ENCODE measurements around the gene OR13C5.
"Not testable (repeated sequence)": the region's sequence is repeated elsewhere in the genome, so short reads cannot be mapped to it uniquely, and the experiment has no call there.

OR13C5 gene, protein sequence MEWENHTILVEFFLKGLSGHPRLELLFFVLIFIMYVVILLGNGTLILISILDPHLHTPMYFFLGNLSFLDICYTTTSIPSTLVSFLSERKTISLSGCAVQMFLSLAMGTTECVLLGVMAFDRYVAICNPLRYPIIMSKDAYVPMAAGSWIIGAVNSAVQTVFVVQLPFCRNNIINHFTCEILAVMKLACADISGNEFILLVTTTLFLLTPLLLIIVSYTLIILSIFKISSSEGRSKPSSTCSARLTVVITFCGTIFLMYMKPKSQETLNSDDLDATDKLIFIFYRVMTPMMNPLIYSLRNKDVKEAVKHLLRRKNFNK

DNA sequence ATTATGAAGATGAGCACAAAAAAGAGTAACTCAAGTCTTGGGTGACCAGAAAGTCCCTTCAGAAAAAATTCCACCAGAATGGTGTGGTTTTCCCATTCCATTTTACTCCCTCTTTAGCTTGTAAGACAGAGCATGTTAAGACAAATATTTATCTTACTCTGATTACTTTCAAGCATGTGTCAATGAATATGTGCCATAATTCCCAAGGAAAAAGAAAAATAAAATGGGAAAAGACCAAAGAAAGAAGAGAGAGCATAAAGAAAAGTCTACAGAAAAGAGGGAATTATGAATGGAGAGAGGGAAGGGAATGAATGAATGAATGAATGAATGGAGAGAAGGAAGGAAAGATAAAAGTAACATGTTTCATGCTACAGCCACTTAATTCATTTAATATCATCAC is at the start of gene OR13C5:
TSS of gene OR13C5 (minus strand) at position 101 of the 400 bp plus-strand sequence. CDS start at position 101, 0 bp downstream.
- DNase-seq (ENCODE audit: low read depth, low spot score) = not testable (repeated sequence)

DNA sequence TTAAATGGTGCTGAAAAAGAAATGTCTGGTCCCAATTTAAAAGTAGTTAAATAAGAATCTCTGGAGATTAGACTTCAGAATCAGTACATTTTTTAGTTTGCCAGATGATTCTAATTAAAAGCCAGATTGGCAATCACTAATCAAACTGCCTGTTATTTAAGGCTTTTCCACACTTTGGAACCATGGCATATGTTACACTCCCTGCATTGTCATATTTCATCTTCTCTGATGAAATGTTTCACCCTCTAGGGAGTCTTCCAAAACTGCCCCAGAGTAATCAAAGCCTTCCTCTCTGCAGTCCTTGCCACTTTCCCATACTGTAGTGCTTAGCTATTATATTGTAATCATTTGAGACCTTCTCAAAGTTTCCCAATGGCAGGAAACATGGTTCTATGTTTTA is 36.2 kb upstream of the OR13C5 start:
- DNase-seq (ENCODE audit: low read depth, low spot score) = no peak

DNA sequence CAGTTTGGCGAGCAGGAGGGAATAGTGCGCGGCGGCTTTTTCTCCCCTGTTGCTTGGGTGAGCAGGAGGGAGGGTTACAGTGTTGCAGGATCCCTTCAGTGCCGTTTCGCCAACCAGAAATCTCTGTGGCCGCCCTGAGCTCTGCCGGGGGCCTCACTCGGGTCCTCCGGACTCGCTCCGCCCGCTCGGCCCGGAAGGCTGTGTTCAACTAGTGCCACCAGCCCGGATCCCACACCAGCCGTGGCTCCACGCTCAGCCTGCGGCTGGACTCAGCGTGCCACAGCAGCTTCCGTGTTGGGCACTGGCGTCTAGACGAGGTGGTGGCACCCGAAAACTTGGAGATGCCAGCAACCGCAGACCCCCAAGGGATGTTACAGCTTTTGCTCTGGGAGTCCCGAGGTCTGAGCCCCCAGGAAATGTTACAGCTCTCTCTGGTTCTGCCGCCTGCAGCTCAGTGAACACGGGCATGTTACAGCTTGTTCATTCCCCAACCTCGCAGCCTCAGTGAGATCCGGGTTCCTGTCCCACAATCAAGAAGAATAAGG is 34.8 kb upstream of the OR13C5 start:
- no peak for DNase-seq (ENCODE audit: low read depth, low spot score)

DNA sequence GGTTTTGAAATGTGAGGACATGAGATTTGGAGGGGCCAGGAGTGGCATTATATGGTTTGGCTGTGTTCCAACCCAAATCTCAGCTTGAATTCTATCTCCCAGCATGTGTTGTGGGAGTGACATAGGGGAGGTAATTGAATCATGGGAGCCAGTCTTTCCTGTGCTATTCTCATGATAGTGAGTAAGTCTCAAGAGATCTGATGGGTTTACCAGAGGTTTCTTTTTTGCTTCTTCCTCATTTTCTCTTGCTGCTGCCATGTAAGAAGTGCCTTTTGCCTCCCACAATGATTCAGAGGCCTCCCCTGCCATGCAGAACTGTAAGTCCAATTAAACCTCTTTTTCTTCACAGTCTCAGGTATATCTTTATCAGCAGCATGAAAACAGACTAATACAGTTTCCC is 26.8 kb upstream of the OR13C5 start:
- DNase-seq (ENCODE audit: low read depth, low spot score) = not testable (repeated sequence)

DNA sequence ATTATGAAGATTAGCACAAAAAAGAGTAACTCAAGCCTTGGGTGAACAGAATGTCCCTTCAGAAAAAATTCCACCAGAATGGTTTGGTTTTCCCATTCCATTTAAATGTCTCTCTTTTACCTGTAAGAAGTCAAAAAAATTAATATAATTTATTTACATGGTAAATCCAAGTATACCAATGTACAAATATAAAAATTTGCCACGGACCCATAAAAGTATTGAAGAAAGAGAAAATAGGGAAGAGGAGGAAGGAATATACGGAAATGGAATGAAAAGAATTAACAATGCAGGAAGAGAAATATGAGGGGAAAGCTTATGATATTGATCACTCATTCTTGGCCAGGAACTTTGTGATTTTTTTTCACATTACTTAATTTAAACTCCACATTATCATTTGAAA is 18.9 kb upstream of the OR13C5 start, which contains the start of gene OR13C9:
TSS of gene OR13C9 (minus strand) at position 101 of the 400 bp plus-strand sequence. CDS start at position 101, 0 bp downstream.
- DNase-seq (ENCODE audit: low read depth, low spot score) = no peak

DNA sequence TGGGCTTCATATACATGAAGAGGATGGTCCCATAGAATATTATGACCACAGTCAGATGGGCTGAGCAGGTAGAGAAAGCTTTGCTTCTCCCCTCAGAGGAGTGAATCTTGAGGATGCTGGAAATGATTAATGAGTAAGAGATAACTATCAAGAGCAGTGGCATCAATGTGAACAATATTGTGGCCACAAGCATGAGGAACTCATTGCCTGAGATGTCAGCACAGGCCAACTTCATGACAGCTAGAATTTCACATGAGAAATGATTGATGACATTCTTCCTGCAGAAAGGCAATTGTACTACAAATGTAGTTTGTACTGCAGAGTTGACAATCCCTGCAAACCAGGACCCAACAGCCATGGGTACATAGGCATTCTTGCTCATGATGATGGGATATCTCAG is 18.2 kb upstream of the OR13C5 start:
- no peak for DNase-seq (ENCODE audit: low read depth, low spot score)

DNA sequence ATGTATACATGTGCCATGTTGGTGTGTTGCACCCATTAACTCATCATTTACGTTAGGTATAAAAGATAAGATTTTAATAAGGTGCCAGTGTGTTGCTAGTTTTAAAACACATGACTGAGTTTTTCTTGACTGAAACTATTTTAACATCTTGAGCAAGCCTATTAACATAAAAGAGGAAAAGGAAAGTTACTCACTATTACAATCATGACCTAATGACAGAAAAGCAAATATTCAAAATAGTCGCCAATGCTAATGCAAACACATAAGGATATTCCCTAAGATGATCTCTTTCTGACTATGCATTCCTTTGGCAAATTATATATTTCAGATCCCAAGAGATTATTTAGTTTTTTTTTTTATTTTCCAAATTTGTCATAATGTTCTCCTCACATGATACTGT is 12.0 kb upstream of the OR13C5 start:
- DNase-seq (ENCODE audit: low read depth, low spot score) = no peak

DNA sequence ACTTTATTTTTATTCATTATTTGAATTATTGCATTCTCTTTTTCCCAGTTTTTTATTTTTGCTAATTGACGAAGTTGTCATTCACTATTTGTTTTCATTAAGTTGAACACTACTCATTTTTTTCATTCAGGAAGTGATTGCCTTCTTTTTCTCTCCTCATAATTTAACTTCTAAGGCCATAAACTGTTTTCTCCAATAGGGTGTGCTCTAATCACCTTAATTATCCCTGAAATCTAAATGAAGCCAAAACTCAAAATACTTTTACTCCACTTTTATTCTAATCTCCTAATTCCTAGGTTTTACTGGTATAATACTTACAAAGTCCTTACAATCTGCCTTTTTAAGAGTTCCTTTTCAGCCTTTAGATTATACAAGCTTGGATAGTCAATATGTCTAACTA is 9.1 kb upstream of the OR13C5 start:
- DNase-seq (ENCODE audit: low read depth, low spot score) = no peak

DNA sequence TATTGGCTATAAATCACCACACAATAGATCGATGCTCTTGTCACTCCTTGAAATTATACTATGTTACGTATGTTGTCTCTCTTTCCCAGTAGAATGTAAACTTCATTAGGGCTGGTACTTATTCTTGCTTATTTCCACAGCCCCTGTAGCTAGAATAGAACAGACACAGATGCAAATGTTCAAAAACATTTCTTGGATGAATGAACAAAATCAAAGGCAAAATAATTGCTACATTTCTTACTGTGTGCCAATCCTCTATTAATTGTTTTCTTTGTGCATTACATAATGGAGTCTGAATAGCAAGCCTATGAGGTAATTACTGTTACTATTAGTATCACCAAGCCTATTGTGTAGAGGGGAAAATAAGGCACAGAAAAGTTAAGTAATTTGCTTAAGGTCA is 6.9 kb upstream of the OR13C5 start:
- DNase-seq (ENCODE audit: low read depth, low spot score) = no peak

DNA sequence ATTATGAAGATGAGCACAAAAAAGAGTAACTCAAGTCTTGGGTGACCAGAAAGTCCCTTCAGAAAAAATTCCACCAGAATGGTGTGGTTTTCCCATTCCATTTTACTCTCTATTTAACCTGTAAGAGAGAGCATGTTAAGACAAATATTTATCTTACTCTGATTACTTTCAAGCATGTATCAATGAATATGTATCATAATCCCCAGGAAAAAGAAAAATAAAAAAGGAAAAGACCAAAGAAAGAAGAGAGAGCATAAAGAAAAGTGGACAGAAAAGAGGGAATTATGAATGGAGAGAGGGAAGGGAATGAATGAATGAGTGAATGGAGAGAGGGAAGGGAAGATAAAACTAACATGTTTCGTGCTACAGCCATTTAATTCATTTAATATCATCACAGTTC is 6.3 kb upstream of the OR13C5 start, which contains the start of gene OR13C2:
TSS of gene OR13C2 (minus strand) at position 101 of the 400 bp plus-strand sequence. CDS start at position 101, 0 bp downstream.
- DNase-seq (ENCODE audit: low read depth, low spot score) = not testable (repeated sequence)

DNA sequence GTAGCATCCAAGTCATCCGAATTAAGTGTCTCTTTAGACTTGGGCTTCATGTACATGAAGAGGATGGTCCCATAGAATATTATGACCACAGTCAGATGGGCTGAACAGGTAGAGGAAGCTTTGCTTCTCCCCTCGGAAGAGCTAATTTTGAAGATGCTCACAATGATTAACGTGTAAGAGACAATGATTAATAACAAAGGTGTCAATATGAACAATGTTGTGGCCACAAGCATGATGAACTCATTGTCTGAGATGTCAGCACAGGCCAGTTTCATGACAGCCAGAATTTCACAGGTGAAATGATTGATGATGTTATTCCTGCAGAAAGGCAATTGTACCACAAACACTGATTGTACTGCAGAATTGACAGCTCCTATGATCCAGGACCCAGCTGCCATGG is 5.6 kb upstream of the OR13C5 start:
- no peak for DNase-seq (ENCODE audit: low read depth, low spot score)

DNA sequence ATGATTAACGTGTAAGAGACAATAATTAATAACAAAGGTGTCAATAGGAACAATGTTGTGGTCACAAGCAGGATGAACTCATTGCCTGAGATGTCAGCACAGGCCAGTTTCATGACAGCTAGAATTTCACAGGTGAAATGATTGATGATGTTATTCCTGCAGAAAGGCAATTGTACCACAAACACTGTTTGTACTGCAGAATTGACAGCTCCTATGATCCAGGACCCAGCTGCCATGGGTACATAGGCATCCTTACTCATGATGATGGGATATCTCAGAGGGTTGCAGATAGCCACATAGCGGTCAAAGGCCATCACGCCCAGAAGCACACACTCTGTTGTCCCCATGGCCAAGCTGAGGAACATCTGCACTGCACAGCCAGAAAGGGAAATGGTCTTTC is 464 bp downstream of the OR13C5 start:
- DNase-seq (ENCODE audit: low read depth, low spot score) = not testable (repeated sequence)

DNA sequence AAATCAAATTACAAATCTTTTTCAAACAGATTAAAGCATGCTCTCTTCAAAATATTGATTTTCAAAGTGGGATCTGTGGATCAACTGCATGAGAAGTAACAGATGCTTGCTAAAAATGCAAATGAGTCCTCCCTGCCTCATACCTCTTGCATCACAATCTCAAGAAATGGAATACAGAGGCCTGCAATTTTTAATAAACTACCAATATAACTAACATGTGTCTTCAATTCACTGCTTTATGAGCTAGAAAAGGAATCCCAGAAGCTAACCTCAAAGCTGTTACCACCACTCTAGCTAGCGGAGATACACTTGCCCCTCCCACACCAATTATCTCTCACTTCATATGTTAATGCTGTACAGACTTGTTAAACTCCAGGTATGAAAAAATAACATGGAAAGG is 9.6 kb downstream of the OR13C5 start:
- no peak for DNase-seq (ENCODE audit: low read depth, low spot score)

DNA sequence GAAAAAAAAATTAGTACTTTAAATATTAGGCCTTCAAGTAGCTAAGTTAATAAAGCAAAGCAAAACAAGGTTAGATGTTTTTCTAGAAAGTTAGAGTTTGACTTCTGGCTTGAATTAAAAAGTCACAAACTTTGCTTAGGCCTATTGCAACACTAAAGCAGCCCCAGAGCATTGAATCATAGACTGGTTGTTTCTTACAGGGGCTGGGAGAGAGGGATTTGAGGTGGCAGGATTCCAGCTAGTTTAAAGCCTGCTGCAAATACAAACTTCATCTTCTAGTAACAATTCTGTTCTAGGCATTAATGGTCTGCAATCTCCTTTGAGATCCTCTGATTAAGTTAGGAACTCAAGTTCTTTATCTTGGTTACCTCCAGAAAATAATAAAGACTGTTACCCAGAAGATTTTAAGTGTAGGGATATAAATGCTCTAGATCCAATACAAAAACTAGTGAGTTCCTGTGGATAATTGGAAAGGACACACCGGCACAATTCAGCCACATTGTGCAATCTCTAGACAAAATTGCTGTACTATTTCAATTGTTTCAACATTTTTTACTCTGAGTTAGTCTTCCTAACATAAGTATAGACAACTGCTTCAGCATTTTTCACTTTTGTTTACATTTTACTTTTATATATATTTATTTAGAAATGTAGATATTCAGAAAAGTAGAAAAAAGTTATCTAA is 12.6 kb downstream of the OR13C5 start:
- DNase-seq (ENCODE audit: low read depth, low spot score) = no peak

DNA sequence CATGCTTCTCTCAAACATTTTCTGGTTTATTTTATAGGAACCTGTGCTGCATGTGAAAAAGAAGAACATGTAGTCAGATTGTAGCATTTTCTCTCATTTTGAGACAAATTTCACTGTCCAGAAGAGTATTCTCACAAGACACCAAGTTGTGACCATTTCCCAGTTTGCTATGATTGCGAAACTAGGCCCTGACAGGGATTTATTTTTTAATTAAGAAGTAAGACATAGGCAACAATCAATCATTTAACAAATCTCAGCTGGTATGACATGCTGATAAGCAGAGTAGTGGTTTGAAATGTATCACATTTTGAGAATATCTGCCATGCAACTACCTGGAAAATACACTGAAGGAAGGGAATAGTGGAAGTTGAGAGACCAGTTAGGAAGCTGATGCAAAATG is 18.7 kb downstream of the OR13C5 start:
- no peak for DNase-seq (ENCODE audit: low read depth, low spot score)

DNA sequence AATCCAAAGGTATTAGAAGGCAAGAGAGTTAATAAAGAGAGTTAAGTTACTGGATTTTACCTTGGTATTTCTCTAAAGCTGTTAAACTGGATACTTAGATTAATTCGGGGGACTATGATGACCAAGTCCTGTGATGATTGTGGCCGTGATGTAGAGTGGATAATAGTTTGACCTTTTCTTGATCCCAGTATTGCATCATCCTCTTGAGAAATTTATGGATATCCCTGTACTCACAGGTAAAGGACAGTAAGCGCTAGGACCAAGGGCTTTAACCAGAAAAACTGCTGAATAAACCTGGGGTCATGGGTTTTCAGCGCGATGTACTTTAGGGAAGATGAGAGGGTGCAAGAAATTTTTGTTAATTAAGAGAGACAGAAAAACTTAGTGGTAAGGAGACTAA is 21.9 kb downstream of the OR13C5 start:
- DNase-seq (ENCODE audit: low read depth, low spot score) = no peak

DNA sequence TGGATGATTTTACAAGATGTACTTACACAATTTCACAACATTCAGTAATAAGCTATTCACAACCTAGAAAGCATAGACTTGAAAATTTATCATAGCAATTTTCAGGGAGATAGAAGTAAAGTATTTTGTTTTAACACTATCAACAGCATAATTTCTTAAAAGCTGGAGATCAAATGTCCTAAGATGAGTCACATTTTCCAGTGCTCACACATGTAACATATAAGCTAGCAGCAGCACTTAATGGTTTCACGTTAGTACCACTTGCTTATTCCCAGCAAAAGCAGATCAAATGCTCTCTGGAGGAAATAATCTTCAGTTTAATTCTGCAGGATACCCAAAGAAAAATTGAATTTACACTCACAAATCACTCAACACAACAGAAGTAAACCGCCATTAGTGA is 23.8 kb downstream of the OR13C5 start:
- no peak for DNase-seq (ENCODE audit: low read depth, low spot score)

DNA sequence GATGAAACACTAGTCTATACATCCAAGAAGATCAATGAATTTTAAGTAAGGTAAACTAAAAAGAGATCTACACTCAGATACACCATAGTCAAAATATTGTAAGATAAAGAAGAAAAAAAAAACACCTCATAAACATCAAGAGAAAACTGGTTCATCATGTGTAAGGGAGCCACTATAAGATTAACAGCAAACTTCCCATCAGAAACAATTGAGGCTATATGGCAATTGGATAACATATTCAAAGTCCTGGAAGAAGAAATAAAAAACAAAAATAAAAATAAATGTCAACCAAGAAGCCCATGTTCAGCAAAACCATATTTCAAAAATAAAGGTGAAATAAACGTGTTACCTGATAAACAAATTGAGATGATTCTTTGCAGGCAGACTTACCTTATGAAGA is 26.6 kb downstream of the OR13C5 start:
- no peak for DNase-seq (ENCODE audit: low read depth, low spot score)

DNA sequence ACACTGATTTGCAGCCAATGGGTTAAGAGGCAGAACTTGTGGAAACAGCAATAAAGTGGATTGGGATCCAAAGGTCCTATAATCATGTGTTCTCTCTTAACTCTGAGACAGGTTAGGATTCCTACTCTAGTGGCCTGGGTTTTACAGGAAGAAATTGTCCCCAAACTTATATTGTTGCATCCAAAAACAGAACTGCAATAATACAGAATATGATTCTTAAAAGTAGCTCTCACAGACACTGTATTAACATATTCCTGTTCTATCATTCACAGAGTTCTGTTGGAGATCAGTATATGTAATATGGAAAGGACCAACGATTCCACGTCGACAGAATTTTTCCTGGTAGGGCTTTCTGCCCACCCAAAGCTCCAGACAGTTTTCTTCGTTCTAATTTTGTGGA is 30.3 kb downstream of the OR13C5 start, which contains the start of gene OR13C8:
TSS of gene OR13C8 (plus strand) at position 301 of the 400 bp plus-strand sequence. CDS start at position 301, 0 bp downstream.
- DNase-seq (ENCODE audit: low read depth, low spot score) = no peak

DNA sequence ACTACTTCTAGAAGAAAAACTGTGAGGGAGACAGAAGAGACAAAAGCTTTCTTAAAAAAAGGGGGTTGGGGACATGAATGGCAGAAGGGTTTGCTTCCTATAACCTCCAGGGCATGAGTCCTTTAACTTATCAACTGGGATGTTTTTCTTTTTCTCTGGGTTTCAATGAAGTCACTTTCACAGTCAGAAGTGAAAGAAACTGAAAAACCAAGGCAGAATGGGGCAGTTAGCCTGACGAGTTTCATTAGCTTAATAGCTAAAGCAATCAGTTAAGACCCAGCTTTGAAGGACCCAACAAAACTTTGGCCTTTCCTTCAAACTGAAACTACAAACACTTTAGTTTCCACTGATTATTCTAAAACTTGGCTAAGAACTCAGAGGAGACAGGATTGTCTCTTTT is 34.9 kb downstream of the OR13C5 start:
- peak; percentile 1 for DNase-seq (ENCODE audit: low read depth, low spot score)

DNA sequence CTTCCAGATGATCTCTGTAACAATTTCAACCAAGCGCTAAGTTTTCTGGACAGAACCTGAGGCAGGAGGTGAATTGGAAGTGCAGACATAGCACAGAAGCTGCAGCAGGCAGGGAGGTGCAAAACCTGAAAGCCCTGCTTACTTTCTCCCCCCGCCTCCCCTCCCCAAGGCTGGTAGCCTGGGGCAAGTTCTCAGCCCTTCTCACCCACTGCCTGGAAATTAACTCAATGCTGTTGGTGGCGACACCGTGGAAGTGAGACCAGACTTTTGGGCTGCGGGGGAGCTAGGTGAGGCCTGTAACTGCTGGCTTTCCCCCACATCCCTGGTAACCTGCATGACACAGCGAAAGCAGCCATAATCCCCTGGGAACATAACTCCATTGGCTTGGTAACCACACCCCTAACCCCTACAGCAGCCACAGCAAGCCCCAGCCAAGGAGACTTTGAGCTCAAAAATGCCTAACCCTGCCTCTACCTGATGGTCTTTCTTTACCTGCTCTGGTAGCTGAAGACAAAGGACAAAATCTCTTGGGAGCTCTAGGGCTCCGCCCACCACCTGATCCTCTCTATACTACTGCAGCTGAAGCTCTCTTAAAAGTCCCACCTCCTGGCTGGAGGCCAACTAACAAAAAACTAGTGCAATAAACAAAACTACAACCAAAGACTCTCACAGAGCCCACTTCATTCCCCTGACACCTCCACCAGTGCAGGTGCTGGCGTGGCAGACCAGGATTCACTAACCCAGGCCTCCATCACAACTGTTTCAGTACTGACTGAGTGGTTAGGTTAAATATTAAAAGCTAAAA is 42.2 kb downstream of the OR13C5 start:
- DNase-seq (ENCODE audit: low read depth, low spot score) = peak; percentile 82

DNA sequence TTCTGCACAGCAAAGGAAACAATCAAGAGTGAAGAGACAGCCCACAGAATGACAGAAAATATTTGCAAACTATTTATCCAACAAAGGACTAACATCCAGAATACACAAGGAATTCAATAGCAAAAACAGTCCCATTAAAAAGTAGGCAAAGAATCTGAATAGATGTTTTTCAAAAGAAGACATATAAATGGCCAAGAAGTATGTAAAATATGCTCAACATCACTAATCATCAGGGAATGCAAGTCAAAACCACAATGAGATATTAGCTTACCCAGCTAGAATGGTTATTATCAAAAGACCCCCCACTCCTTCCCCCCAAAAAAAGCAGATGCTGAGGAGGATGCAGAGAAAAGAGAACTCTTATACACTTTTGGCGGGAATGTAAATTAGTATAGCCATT is 43.7 kb downstream of the OR13C5 start:
- DNase-seq (ENCODE audit: low read depth, low spot score) = no peak
